ENCODE measurements around the gene ZNF530. TPM values are rescaled to one million over a fixed set of nuclear protein-coding genes. Genes with fewer than 3 reads are reported as not detected.

Gene ZNF530
- total RNA-seq, 1 donor from 2014 or later: 3.9 TPM

DNA sequence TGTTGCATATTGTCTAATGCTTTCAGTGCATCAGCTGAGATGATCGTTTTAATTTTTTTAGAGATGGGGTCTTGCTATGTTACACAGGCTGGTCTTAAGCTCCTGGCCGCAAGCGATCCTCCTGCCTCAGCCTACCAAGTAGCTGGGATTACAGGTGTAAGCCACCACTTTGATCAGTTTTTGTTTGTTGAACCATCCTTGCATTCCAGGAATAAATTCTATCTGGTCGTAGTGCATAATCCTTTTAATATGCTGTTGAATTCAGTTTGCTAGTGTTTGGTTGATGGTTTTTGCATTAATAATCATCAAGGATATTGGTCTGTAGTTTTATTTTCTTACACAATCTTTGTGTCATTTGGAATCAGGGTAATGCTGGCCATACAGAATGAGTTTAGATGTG lies 37.7 kb downstream of the ZNF530 start:
- peaks cover 13% of the 10 kb centered on the region for H3K36me3 ChIP-seq (ENCODE audit: control insufficient read depth, insufficient read depth, low read length)
- TF ChIP-seq, protein P1, sequence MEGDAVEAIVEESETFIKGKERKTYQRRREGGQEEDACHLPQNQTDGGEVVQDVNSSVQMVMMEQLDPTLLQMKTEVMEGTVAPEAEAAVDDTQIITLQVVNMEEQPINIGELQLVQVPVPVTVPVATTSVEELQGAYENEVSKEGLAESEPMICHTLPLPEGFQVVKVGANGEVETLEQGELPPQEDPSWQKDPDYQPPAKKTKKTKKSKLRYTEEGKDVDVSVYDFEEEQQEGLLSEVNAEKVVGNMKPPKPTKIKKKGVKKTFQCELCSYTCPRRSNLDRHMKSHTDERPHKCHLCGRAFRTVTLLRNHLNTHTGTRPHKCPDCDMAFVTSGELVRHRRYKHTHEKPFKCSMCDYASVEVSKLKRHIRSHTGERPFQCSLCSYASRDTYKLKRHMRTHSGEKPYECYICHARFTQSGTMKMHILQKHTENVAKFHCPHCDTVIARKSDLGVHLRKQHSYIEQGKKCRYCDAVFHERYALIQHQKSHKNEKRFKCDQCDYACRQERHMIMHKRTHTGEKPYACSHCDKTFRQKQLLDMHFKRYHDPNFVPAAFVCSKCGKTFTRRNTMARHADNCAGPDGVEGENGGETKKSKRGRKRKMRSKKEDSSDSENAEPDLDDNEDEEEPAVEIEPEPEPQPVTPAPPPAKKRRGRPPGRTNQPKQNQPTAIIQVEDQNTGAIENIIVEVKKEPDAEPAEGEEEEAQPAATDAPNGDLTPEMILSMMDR (IDR thresholded peaks at IDR 0.05; ENCODE audit: insufficient read depth, low read length, severe bottlenecking): no peak
- no peak for FAIRE-seq
- no peak for DNase-seq (ENCODE audit: low read depth)
- H3K27me3 ChIP-seq (ENCODE audit: control insufficient read depth, insufficient read depth, low read length): no peaks in the 10 kb centered on the region
- H3K4me3 ChIP-seq (ENCODE audit: low read depth, low read length): no peak overlapping the region

DNA sequence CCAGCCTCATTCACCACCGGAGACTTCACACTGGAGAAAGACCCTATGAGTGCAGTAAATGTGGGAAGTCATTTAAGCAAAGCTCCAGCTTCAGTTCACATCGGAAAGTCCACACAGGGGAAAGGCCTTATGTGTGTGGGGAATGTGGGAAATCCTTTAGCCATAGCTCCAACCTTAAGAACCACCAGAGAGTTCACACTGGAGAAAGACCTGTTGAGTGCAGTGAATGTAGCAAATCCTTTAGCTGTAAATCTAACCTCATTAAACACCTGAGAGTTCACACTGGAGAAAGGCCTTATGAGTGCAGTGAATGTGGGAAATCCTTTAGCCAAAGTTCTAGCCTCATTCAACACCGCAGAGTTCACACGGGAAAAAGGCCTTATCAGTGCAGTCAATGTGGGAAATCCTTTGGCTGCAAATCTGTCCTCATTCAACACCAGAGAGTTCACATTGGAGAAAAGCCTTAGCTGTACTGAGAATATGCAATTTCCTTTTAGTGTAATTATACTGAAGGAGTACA lies 42.1 kb downstream of the ZNF530 start:
- peaks cover 13% of the 10 kb centered on the region for H3K36me3 ChIP-seq (ENCODE audit: control insufficient read depth, insufficient read depth, low read length)
- TF ChIP-seq, protein P1 (IDR thresholded peaks at IDR 0.05; ENCODE audit: insufficient read depth, low read length, severe bottlenecking): no peak
- no peak for FAIRE-seq

DNA sequence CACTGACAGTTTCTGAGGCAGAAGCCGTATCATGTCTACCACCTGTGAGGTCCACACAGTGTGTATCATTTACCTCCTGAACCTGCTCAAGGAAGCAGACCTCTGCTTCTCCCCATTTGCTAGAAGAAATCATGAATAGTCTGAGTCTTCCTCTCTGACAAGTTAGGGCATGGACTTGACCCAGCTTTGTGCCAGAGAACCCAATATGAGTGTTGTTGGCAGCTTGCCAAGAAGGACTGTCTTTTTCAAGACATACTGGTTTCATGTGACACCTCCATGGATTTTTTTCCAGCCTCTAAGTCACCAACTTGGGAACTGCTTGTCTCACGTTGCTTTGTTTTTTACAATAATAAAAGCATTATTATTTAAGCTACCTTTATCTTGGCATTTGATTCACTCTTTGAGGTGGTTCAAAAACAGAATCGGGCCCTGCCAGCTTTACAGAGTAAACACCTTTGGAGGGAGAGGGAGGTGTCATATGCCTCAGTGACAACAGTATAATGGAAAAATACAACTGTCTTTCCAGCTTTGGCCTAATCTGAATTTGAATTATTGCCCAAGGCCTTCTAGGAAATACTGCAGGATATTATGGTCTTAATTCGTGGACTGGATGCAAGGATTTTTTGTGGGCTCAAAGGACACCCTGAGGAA lies 42.8 kb downstream of the ZNF530 start:
- no peaks in the 10 kb centered on the region for H3K27me3 ChIP-seq (ENCODE audit: control insufficient read depth, insufficient read depth, low read length)
- DNase-seq (ENCODE audit: low read depth) (peak; percentile 93), FAIRE-seq (peak; percentile 64)
- TF ChIP-seq, protein P1 (IDR thresholded peaks at IDR 0.05; ENCODE audit: insufficient read depth, low read length, severe bottlenecking): no peak
- peaks cover 11% of the 10 kb centered on the region for H3K36me3 ChIP-seq (ENCODE audit: control insufficient read depth, insufficient read depth, low read length)
- H3K4me3 ChIP-seq (ENCODE audit: low read depth, low read length): no peak overlapping the region

More for the DNA sequence above, 42.1 kb downstream of the ZNF530 start:
- H3K4me3 ChIP-seq (ENCODE audit: low read depth, low read length): no peak overlapping the region
- no peaks in the 10 kb centered on the region for H3K27me3 ChIP-seq (ENCODE audit: control insufficient read depth, insufficient read depth, low read length)
- no peak for DNase-seq (ENCODE audit: low read depth)

DNA sequence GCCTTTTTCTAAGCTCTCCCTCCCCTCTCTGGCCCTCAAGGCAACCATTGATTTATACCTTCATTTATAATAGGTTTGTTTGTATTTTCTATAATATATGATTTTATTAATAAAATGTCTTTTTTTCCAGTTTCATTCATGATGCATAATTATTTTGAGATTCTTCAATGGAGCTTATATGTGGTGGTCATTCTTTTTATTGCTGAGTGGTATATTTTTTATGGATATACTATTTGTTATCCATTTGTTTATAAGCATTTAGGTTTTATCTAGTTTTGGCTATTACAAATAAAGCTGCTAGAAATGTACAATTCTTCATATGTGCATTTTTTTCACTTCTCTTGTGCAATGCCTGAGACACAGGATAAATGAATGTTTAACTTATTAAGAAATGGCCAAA lies 44.0 kb downstream of the ZNF530 start:
- Histone ChIP-seq H3K4me3 (ENCODE audit: low read depth, low read length) (no peak overlapping the region), H3K27me3 (ENCODE audit: control insufficient read depth, insufficient read depth, low read length) (no peaks in the 10 kb centered on the region), H3K36me3 (ENCODE audit: control insufficient read depth, insufficient read depth, low read length) (peaks cover 11% of the 10 kb centered on the region)
- FAIRE-seq (no peak), DNase-seq (ENCODE audit: low read depth) (no peak)
- TF ChIP-seq, protein P1 (IDR thresholded peaks at IDR 0.05; ENCODE audit: insufficient read depth, low read length, severe bottlenecking): no peak

DNA sequence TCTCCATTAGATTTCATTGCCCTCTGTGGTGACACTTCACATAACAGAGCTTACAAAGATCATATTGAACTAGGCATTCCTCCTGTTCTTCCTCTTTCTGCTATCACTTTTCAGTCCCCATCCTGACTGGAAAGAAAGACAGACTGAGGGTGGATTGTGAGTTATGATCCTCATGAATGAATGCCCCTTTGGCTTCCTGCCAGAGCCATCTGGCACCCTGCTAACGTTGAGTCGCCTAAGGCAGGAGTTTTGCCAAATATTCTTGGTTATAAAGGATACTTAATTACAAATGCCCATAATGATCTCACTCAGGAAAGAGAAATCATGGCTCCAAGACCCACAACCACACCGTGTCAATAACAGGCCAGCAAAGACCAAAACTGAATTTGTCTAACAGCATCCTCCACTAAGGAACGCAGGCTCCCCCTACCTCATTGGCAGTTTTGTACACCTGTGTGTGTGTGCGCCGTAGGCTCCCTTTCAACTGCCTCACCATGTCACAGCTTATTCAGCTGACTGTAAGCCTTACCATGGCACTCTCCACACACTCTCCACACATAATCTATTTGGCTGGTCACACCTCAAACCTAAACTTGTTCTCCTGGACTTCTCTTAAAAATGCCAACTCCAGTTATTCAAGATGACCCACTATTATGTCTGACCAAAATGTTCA lies 48.8 kb downstream of the ZNF530 start:
- no peak overlapping the region for H3K4me3 ChIP-seq (ENCODE audit: low read depth, low read length)
- no peaks in the 10 kb centered on the region for H3K27me3 ChIP-seq (ENCODE audit: control insufficient read depth, insufficient read depth, low read length)
- FAIRE-seq (peak; percentile 66), DNase-seq (ENCODE audit: low read depth) (no peak)
- H3K36me3 ChIP-seq (ENCODE audit: control insufficient read depth, insufficient read depth, low read length): no peaks in the 10 kb centered on the region
- TF ChIP-seq, protein P1 (IDR thresholded peaks at IDR 0.05; ENCODE audit: insufficient read depth, low read length, severe bottlenecking): no peak

Data from bronchial epithelial cell (primary cell).